HCT116 (cell line): ENCODE measurements around the gene NT5C2. TPM values are rescaled to one million over a fixed set of nuclear protein-coding genes. Genes with fewer than 3 reads are reported as not detected.

Experiments
- ATAC-seq: fragments of 200-7000 bp; cut with Tn5 transposase; 2 replicates; pipeline ENCODE4 v1.9.1; 2020; ENCODE audit warnings: mild to moderate bottlenecking, moderate library complexity
- BruUV-seq: library from RNA; stranded (reverse); fragments of 400-500 nt; replicated peaks from 2 replicates; lab custom pipeline; 2021; lab: Mats Ljungman, UMichigan
- CTCF ChIA-PET: fragments of 300-600 bp; sonication (Branson Sonifier 250); formaldehyde crosslinking; loops from one replicate; lab custom pipeline; 2021; ENCODE audit warnings: antibody characterized with exemption; lab: Charles Lee
- POLR2A ChIA-PET: fragments of 300-600, 350-600 bp; sonication (Branson Sonifier 250); formaldehyde crosslinking; loops from one replicate; lab custom pipeline; 2021; ENCODE audit warnings: antibody characterized with exemption; lab: Charles Lee
- RAD21 ChIA-PET, 2 experiments: fragments of 300-600 bp; sonication (Branson Sonifier 250); formaldehyde crosslinking; loops; one replicate each; lab custom pipeline; 2023; ENCODE audit warnings: low total read pairs in 2 of 2; ENCODE audit not compliant: uncharacterized antibody in 2 of 2, unreplicated experiment in 2 of 2, low non-redundant PET in 1 of 2; lab: Charles Lee
- DNase-seq: peaks from one replicate; pipeline ENCODE4 v3.0.0-alpha.2; 2010; ENCODE audit warnings: low read depth, low spot score
- H2AFZ ChIP-seq: fragments of 200-600 bp; shearing (Covaris generic), sonication (generic); 2 replicates; pipeline ENCODE4 v1.6.1; 2017; ENCODE audit warnings: low read depth, mixed run types, mixed read lengths, antibody characterized with exemption, low read length; ENCODE audit not compliant: poor library complexity, severe bottlenecking
- H3K27ac ChIP-seq: 2 replicates; pipeline ENCODE4 v1.5.1; 2012; ENCODE audit warnings: low read depth, low read length
- H3K27me3 ChIP-seq: fragments of 200-600 bp; sonication (generic); 2 replicates; pipeline ENCODE4 v1.6.1; 2016; ENCODE audit warnings: mixed run types, low read length, mixed read lengths; ENCODE audit not compliant: insufficient read depth
- H3K36me3 ChIP-seq, 2 experiments: fragments of 200-500 bp in 1 of 2; fragments of 200-600 bp in 1 of 2; sonication (Bioruptor generic) in 1 of 2; sonication (generic) in 1 of 2; 2 replicates each; pipeline versions ENCODE4 v1.5.1 to v1.6.1; 2014 to 2016; ENCODE audit warnings: low read length in 2 of 2, inconsistent platforms in 1 of 2, mixed read lengths in 1 of 2, mixed run types in 1 of 2; ENCODE audit not compliant: insufficient read depth in 2 of 2, control insufficient read depth in 1 of 2
- H3K4me1 ChIP-seq, 2 experiments: fragments of 200-600 bp in 1 of 2; sonication (generic) in 1 of 2; 2 replicates each; pipeline versions ENCODE4 v1.5.1 to v1.6.1; 2012 to 2017; ENCODE audit warnings: low read length in 2 of 2, inconsistent platforms in 1 of 2, mild to moderate bottlenecking in 1 of 2, mixed read lengths in 1 of 2, mixed run types in 1 of 2, moderate library complexity in 1 of 2; ENCODE audit not compliant: insufficient read depth in 2 of 2, control insufficient read depth in 1 of 2
- H3K4me2 ChIP-seq: fragments of 200-600 bp; sonication (generic); 2 replicates; pipeline ENCODE4 v1.6.1; 2017; ENCODE audit warnings: mixed run types, low read length, mixed read lengths
- H3K4me3 ChIP-seq, 2 experiments: fragments of 200-600 bp in 1 of 2; sonication (generic) in 1 of 2; replicated peaks in 1 of 2; 2 replicates each; pipeline ENCODE4 v1.5.1; 2011 to 2016; ENCODE audit warnings: low read length in 2 of 2, control low read depth in 1 of 2, low read depth in 1 of 2, mild to moderate bottlenecking in 1 of 2, mixed read lengths in 1 of 2, mixed run types in 1 of 2
- H3K79me2 ChIP-seq: fragments of 200-600 bp; sonication (generic); 2 replicates; pipeline ENCODE4 v1.6.1; 2017; ENCODE audit warnings: mild to moderate bottlenecking, mixed run types, low read length, moderate library complexity, mixed read lengths; ENCODE audit not compliant: insufficient read depth
- H3K9ac ChIP-seq: fragments of 200-600 bp; sonication (generic); 2 replicates; pipeline ENCODE4 v1.6.1; 2016; ENCODE audit warnings: low read length, mixed read lengths
- H3K9me2 ChIP-seq: fragments of 200-600 bp; sonication (generic), shearing (Covaris generic); 2 replicates; pipeline ENCODE4 v1.6.1; 2017; ENCODE audit warnings: mixed run types, mild to moderate bottlenecking, moderate library complexity; ENCODE audit not compliant: insufficient read depth
- H3K9me3 ChIP-seq, 2 experiments: fragments of 200-500 bp in 1 of 2; fragments of 200-600 bp in 1 of 2; sonication (Bioruptor generic) in 1 of 2; sonication (generic) in 1 of 2; 2 replicates each; pipeline ENCODE4 v1.6.1; 2014 to 2017; ENCODE audit warnings: low read length in 2 of 2, mixed read lengths in 2 of 2, inconsistent platforms in 1 of 2, low read depth in 1 of 2, mild to moderate bottlenecking in 1 of 2, mixed run types in 1 of 2, moderate library complexity in 1 of 2; ENCODE audit not compliant: control insufficient read depth in 1 of 2, insufficient read depth in 1 of 2
- H4K20me1 ChIP-seq: fragments of 200-600 bp; sonication (generic), shearing (Covaris generic); 2 replicates; pipeline ENCODE4 v1.6.1; 2017; ENCODE audit warnings: mixed run types, mild to moderate bottlenecking, moderate library complexity; ENCODE audit not compliant: insufficient read depth
- CBX3 ChIP-seq: IDR thresholded peaks from 2 replicates; pipeline ENCODE4 v1.6.1; 2012; ENCODE audit warnings: low read depth
- CEBPB ChIP-seq: IDR thresholded peaks from 2 replicates; pipeline ENCODE4 v1.6.1; 2012; ENCODE audit warnings: low read depth
- EGR1 ChIP-seq: IDR thresholded peaks from 2 replicates; pipeline ENCODE4 v1.6.1; 2012; ENCODE audit warnings: low read depth
- ELF1 ChIP-seq: IDR thresholded peaks from 2 replicates; pipeline ENCODE4 v1.6.1; 2012; ENCODE audit warnings: low read depth, borderline replicate concordance
- EZH2 ChIP-seq: fragments of 200-600 bp; sonication (generic); IDR thresholded peaks from 2 replicates; pipeline ENCODE4 v1.6.1; 2017; ENCODE audit warnings: antibody characterized with exemption, mixed run types
- EZH2phosphoT487 ChIP-seq: fragments of 200-600 bp; IDR thresholded peaks from 2 replicates; pipeline ENCODE4 v1.6.1; 2018; ENCODE audit warnings: antibody characterized with exemption, borderline replicate concordance
- FOSL1 ChIP-seq: IDR thresholded peaks from 2 replicates; pipeline ENCODE4 v1.6.1; 2012; ENCODE audit warnings: low read depth
- JUND ChIP-seq: IDR thresholded peaks from 2 replicates; pipeline ENCODE4 v1.6.1; 2012
- RAD21 ChIP-seq: IDR thresholded peaks from 2 replicates; pipeline ENCODE4 v1.6.1; 2012; ENCODE audit warnings: low read depth, mild to moderate bottlenecking
- SIN3A ChIP-seq: IDR thresholded peaks from 2 replicates; pipeline ENCODE4 v1.6.1; 2012; ENCODE audit warnings: low read depth
- SP1 ChIP-seq: IDR thresholded peaks from 2 replicates; pipeline ENCODE4 v1.6.1; 2012; ENCODE audit warnings: low read depth
- TCF7L2 ChIP-seq: IDR thresholded peaks from 2 replicates; pipeline ENCODE4 v1.7.0; 2011; ENCODE audit warnings: borderline replicate concordance, inconsistent platforms; ENCODE audit not compliant: insufficient read depth, insufficient read length; ENCODE audit errors: extremely low read depth
- YY1 ChIP-seq: IDR thresholded peaks from 2 replicates; pipeline ENCODE4 v1.6.1; 2011; ENCODE audit warnings: low read length, low read depth, moderate library complexity, mild to moderate bottlenecking; ENCODE audit not compliant: insufficient replicate concordance; ENCODE audit errors: extremely low read depth
- ZNF274 ChIP-seq: fragments of 200-500 bp; sonication (Bioruptor generic); IDR thresholded peaks from 2 replicates; pipeline ENCODE4 v1.6.1; 2014; ENCODE audit warnings: mild to moderate bottlenecking, low read depth, low read length, inconsistent platforms
- intact Hi-C: fragments of 100-400 bp; cut with micrococcal nuclease; formaldehyde crosslinking; loops from 2 replicates; pipeline ENCODE4 v1.10.0; 2022
- total RNA-seq: library from RNA; stranded (reverse); gene quantifications from one replicate; pipeline ENCODE4 v1.2.1, GENCODE V29; 2021; ENCODE audit not compliant: unreplicated experiment
- TF ChIP-seq, protein P1 (sequence below): IDR thresholded peaks from 2 replicates; pipeline ENCODE4 v1.6.1; 2012
- TF ChIP-seq, protein P2 (sequence below): IDR thresholded peaks from 2 replicates; pipeline ENCODE4 v1.6.1; 2012; ENCODE audit warnings: low read depth
- TF ChIP-seq, protein P3 (sequence below): IDR thresholded peaks from 2 replicates; pipeline ENCODE4 v1.6.1; 2011; ENCODE audit warnings: mild to moderate bottlenecking, low read length, moderate library complexity; ENCODE audit not compliant: insufficient replicate concordance; ENCODE audit errors: extremely low read depth

Gene NT5C2
- total RNA-seq, 1 experiment from 2014 or later: 63.0 TPM

DNA sequence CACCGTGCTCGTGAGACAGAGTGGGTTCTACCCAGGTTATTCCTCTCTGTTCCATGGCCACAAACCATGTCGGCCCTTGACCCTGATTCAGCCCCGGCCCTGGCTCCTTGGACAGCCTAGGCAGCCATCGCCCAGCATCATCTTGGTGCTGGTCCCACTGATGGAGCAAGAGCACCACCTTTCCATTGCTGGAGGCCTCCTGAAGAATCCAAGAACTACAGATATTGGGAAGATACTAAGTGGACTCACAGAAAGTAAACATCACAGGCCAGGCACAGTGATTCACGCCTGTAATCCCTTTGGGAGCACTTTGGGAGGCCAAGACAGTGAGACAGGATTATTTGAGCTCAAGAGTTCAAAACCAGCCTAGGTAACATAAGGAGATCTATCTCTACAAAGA lies 125.1 kb downstream of the NT5C2 start:
- CTCF ChIA-PET: interaction anchor here (1.6 to 4.5 kb wide), 2 partner anchors 150 to 166 kb away, joined by 6 to 42 read pairs; partner anchors contain the start of gene CNNM2
- Histone ChIP-seq H2AFZ (no peak overlapping the region), H3K4me2 (no peak overlapping the region)
- no peak for TF ChIP-seq EGR1
- no peak for TF ChIP-seq ELF1
- no peak for TF ChIP-seq CBX3
- TF ChIP-seq, protein P1, sequence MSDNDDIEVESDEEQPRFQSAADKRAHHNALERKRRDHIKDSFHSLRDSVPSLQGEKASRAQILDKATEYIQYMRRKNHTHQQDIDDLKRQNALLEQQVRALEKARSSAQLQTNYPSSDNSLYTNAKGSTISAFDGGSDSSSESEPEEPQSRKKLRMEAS: no peak
- TF ChIP-seq, protein P2, sequence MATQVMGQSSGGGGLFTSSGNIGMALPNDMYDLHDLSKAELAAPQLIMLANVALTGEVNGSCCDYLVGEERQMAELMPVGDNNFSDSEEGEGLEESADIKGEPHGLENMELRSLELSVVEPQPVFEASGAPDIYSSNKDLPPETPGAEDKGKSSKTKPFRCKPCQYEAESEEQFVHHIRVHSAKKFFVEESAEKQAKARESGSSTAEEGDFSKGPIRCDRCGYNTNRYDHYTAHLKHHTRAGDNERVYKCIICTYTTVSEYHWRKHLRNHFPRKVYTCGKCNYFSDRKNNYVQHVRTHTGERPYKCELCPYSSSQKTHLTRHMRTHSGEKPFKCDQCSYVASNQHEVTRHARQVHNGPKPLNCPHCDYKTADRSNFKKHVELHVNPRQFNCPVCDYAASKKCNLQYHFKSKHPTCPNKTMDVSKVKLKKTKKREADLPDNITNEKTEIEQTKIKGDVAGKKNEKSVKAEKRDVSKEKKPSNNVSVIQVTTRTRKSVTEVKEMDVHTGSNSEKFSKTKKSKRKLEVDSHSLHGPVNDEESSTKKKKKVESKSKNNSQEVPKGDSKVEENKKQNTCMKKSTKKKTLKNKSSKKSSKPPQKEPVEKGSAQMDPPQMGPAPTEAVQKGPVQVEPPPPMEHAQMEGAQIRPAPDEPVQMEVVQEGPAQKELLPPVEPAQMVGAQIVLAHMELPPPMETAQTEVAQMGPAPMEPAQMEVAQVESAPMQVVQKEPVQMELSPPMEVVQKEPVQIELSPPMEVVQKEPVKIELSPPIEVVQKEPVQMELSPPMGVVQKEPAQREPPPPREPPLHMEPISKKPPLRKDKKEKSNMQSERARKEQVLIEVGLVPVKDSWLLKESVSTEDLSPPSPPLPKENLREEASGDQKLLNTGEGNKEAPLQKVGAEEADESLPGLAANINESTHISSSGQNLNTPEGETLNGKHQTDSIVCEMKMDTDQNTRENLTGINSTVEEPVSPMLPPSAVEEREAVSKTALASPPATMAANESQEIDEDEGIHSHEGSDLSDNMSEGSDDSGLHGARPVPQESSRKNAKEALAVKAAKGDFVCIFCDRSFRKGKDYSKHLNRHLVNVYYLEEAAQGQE: no peak
- no peak for TF ChIP-seq JUND
- no peak for TF ChIP-seq ZNF274
- no peak for TF ChIP-seq SIN3A
- no peak for TF ChIP-seq TCF7L2
- TF ChIP-seq EZH2: no peak
- TF ChIP-seq FOSL1: no peak
- TF ChIP-seq, protein P3, sequence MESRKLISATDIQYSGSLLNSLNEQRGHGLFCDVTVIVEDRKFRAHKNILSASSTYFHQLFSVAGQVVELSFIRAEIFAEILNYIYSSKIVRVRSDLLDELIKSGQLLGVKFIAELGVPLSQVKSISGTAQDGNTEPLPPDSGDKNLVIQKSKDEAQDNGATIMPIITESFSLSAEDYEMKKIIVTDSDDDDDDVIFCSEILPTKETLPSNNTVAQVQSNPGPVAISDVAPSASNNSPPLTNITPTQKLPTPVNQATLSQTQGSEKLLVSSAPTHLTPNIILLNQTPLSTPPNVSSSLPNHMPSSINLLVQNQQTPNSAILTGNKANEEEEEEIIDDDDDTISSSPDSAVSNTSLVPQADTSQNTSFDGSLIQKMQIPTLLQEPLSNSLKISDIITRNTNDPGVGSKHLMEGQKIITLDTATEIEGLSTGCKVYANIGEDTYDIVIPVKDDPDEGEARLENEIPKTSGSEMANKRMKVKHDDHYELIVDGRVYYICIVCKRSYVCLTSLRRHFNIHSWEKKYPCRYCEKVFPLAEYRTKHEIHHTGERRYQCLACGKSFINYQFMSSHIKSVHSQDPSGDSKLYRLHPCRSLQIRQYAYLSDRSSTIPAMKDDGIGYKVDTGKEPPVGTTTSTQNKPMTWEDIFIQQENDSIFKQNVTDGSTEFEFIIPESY: no peak
- no peak for TF ChIP-seq RAD21
- no peak for TF ChIP-seq SP1
- TF ChIP-seq EZH2phosphoT487: no peak
- no peak for TF ChIP-seq YY1
- TF ChIP-seq CEBPB: no peak
- TF ChIP-seq, all 23 proteins: peak for 0
- no peaks in the 10 kb centered on the region for H3K79me2 ChIP-seq
- DNase-seq (no peak), ATAC-seq (no peak)
- no peaks in the 10 kb centered on the region for H3K36me3 ChIP-seq
- RAD21 ChIA-PET: interaction anchor here (0.7 to 3.1 kb wide), 2 partner anchors 151 to 233 kb away, joined by 3 to 16 read pairs; partner anchors contain the start of gene CNNM2 (in 1 of the 2)
- H3K9me2 ChIP-seq: no peaks in the 10 kb centered on the region
- H3K4me1 ChIP-seq: peaks cover 3 to 6% of the 10 kb centered on the region in 2 experiments; a peak in 1 of 4 replicates
- no TSS peak for BruUV-seq
- POLR2A ChIA-PET: interaction anchor here (1.2 kb wide), 1 partner anchor 23 kb away, joined by 3 read pairs; no protein-coding TSS in a partner anchor
- no peaks in the 10 kb centered on the region for H3K27me3 ChIP-seq
- no peaks in the 10 kb centered on the region for H3K9me3 ChIP-seq
- no peaks in the 10 kb centered on the region for H4K20me1 ChIP-seq
- H3K27ac ChIP-seq: no peak overlapping the region
- intact Hi-C loops: no loop called here
- no peak overlapping the region for H3K4me3 ChIP-seq
- H3K9ac ChIP-seq: no peak overlapping the region
